HCT116 (cell line): Measurements from ENCODE around the gene CDH26. TPM values are rescaled to one million over a fixed set of nuclear protein-coding genes. Genes with fewer than 3 reads are reported as not detected.
A peak's percentile ranks its signal among the peaks of the same experiment; 100 is the strongest.

Experiments used
- ATAC-seq: fragments of 200-7000 bp; cut with Tn5 transposase; 2 replicates; pipeline ENCODE4 v1.9.1; 2020; ENCODE audit warnings: mild to moderate bottlenecking, moderate library complexity
- BruUV-seq: library from RNA; stranded (reverse); fragments of 400-500 nt; replicated peaks from 2 replicates; lab custom pipeline; 2021; lab: Mats Ljungman, UMichigan
- CTCF ChIA-PET: fragments of 300-600 bp; sonication (Branson Sonifier 250); formaldehyde crosslinking; loops from one replicate; lab custom pipeline; 2021; ENCODE audit warnings: antibody characterized with exemption; lab: Charles Lee
- POLR2A ChIA-PET: fragments of 300-600, 350-600 bp; sonication (Branson Sonifier 250); formaldehyde crosslinking; loops from one replicate; lab custom pipeline; 2021; ENCODE audit warnings: antibody characterized with exemption; lab: Charles Lee
- RAD21 ChIA-PET, 2 experiments: fragments of 300-600 bp; sonication (Branson Sonifier 250); formaldehyde crosslinking; loops; one replicate each; lab custom pipeline; 2023; ENCODE audit warnings: low total read pairs in 2 of 2; ENCODE audit not compliant: uncharacterized antibody in 2 of 2, unreplicated experiment in 2 of 2, low non-redundant PET in 1 of 2; lab: Charles Lee
- DNase-seq: peaks from one replicate; pipeline ENCODE4 v3.0.0-alpha.2; 2010; ENCODE audit warnings: low read depth, low spot score
- H2AFZ ChIP-seq: fragments of 200-600 bp; shearing (Covaris generic), sonication (generic); 2 replicates; pipeline ENCODE4 v1.6.1; 2017; ENCODE audit warnings: low read depth, mixed run types, mixed read lengths, antibody characterized with exemption, low read length; ENCODE audit not compliant: poor library complexity, severe bottlenecking
- H3K27ac ChIP-seq: 2 replicates; pipeline ENCODE4 v1.5.1; 2012; ENCODE audit warnings: low read depth, low read length
- H3K27me3 ChIP-seq: fragments of 200-600 bp; sonication (generic); 2 replicates; pipeline ENCODE4 v1.6.1; 2016; ENCODE audit warnings: mixed run types, low read length, mixed read lengths; ENCODE audit not compliant: insufficient read depth
- H3K36me3 ChIP-seq, 2 experiments: fragments of 200-500 bp in 1 of 2; fragments of 200-600 bp in 1 of 2; sonication (Bioruptor generic) in 1 of 2; sonication (generic) in 1 of 2; 2 replicates each; pipeline versions ENCODE4 v1.5.1 to v1.6.1; 2014 to 2016; ENCODE audit warnings: low read length in 2 of 2, inconsistent platforms in 1 of 2, mixed read lengths in 1 of 2, mixed run types in 1 of 2; ENCODE audit not compliant: insufficient read depth in 2 of 2, control insufficient read depth in 1 of 2
- H3K4me1 ChIP-seq, 2 experiments: fragments of 200-600 bp in 1 of 2; sonication (generic) in 1 of 2; 2 replicates each; pipeline versions ENCODE4 v1.5.1 to v1.6.1; 2012 to 2017; ENCODE audit warnings: low read length in 2 of 2, inconsistent platforms in 1 of 2, mild to moderate bottlenecking in 1 of 2, mixed read lengths in 1 of 2, mixed run types in 1 of 2, moderate library complexity in 1 of 2; ENCODE audit not compliant: insufficient read depth in 2 of 2, control insufficient read depth in 1 of 2
- H3K4me2 ChIP-seq: fragments of 200-600 bp; sonication (generic); 2 replicates; pipeline ENCODE4 v1.6.1; 2017; ENCODE audit warnings: mixed run types, low read length, mixed read lengths
- H3K4me3 ChIP-seq, 2 experiments: fragments of 200-600 bp in 1 of 2; sonication (generic) in 1 of 2; replicated peaks in 1 of 2; 2 replicates each; pipeline ENCODE4 v1.5.1; 2011 to 2016; ENCODE audit warnings: low read length in 2 of 2, control low read depth in 1 of 2, low read depth in 1 of 2, mild to moderate bottlenecking in 1 of 2, mixed read lengths in 1 of 2, mixed run types in 1 of 2
- H3K79me2 ChIP-seq: fragments of 200-600 bp; sonication (generic); 2 replicates; pipeline ENCODE4 v1.6.1; 2017; ENCODE audit warnings: mild to moderate bottlenecking, mixed run types, low read length, moderate library complexity, mixed read lengths; ENCODE audit not compliant: insufficient read depth
- H3K9ac ChIP-seq: fragments of 200-600 bp; sonication (generic); 2 replicates; pipeline ENCODE4 v1.6.1; 2016; ENCODE audit warnings: low read length, mixed read lengths
- H3K9me2 ChIP-seq: fragments of 200-600 bp; sonication (generic), shearing (Covaris generic); 2 replicates; pipeline ENCODE4 v1.6.1; 2017; ENCODE audit warnings: mixed run types, mild to moderate bottlenecking, moderate library complexity; ENCODE audit not compliant: insufficient read depth
- H3K9me3 ChIP-seq, 2 experiments: fragments of 200-500 bp in 1 of 2; fragments of 200-600 bp in 1 of 2; sonication (Bioruptor generic) in 1 of 2; sonication (generic) in 1 of 2; 2 replicates each; pipeline ENCODE4 v1.6.1; 2014 to 2017; ENCODE audit warnings: low read length in 2 of 2, mixed read lengths in 2 of 2, inconsistent platforms in 1 of 2, low read depth in 1 of 2, mild to moderate bottlenecking in 1 of 2, mixed run types in 1 of 2, moderate library complexity in 1 of 2; ENCODE audit not compliant: control insufficient read depth in 1 of 2, insufficient read depth in 1 of 2
- H4K20me1 ChIP-seq: fragments of 200-600 bp; sonication (generic), shearing (Covaris generic); 2 replicates; pipeline ENCODE4 v1.6.1; 2017; ENCODE audit warnings: mixed run types, mild to moderate bottlenecking, moderate library complexity; ENCODE audit not compliant: insufficient read depth
- ATF3 ChIP-seq: IDR thresholded peaks from 2 replicates; pipeline ENCODE4 v1.6.1; 2012
- EGR1 ChIP-seq: IDR thresholded peaks from 2 replicates; pipeline ENCODE4 v1.6.1; 2012; ENCODE audit warnings: low read depth
- EZH2phosphoT487 ChIP-seq: fragments of 200-600 bp; IDR thresholded peaks from 2 replicates; pipeline ENCODE4 v1.6.1; 2018; ENCODE audit warnings: antibody characterized with exemption, borderline replicate concordance
- POLR2A ChIP-seq: IDR thresholded peaks from 2 replicates; pipeline ENCODE4 v1.7.0; 2011; ENCODE audit warnings: borderline replicate concordance; ENCODE audit not compliant: insufficient read depth, insufficient read length; ENCODE audit errors: extremely low read depth
- RAD21 ChIP-seq: IDR thresholded peaks from 2 replicates; pipeline ENCODE4 v1.6.1; 2012; ENCODE audit warnings: low read depth, mild to moderate bottlenecking
- SRF ChIP-seq: IDR thresholded peaks from 2 replicates; pipeline ENCODE4 v1.6.1; 2012; ENCODE audit warnings: low read depth
- ZBTB33 ChIP-seq: IDR thresholded peaks from 2 replicates; pipeline ENCODE4 v1.6.1; 2011; ENCODE audit warnings: mild to moderate bottlenecking, low read length, moderate library complexity; ENCODE audit not compliant: insufficient replicate concordance; ENCODE audit errors: extremely low read depth
- intact Hi-C: fragments of 100-400 bp; cut with micrococcal nuclease; formaldehyde crosslinking; loops from 2 replicates; pipeline ENCODE4 v1.10.0; 2022
- total RNA-seq: library from RNA; stranded (reverse); gene quantifications from one replicate; pipeline ENCODE4 v1.2.1, GENCODE V29; 2021; ENCODE audit not compliant: unreplicated experiment
- TF ChIP-seq, protein P1 (sequence below), 3 experiments: fragments of 200-600 bp in 1 of 3; sonication (generic) in 1 of 3; IDR thresholded peaks in 2 of 3; conservative IDR thresholded peaks in 1 of 3; 2 replicates each; pipeline ENCODE4 v1.5.1; 2012 to 2017; ENCODE audit warnings: low read depth in 2 of 3, low read length in 2 of 3, antibody characterized with exemption in 1 of 3, borderline replicate concordance in 1 of 3, control low read depth in 1 of 3, mild to moderate bottlenecking in 1 of 3, mixed read lengths in 1 of 3, mixed run types in 1 of 3, moderate library complexity in 1 of 3; ENCODE audit not compliant: insufficient read depth in 1 of 3

CDH26 gene
- total RNA-seq, 1 experiment from 2014 or later, result 0.34 TPM

DNA sequence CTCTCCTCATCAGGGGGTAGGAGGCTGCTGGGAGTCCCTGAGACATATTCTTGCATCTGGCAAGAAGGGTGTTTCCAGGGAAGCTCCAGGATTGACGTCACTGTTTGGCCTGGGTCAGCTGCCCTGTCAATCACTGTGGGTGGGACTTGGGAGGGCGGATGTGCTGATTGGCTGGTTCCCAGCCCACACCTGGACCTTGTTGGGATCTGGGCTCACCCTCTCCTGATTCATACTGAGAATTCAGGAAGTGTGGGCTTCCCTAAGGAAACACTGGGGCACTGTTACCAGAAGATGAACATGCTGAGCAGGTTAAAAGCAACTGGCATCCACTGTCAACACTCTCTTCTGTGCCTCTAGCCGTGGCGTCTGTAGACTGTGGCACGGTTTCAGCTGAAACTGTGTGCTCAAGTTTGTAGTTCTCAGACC, 36.5 kb downstream of the CDH26 start:
- H3K79me2 ChIP-seq, result no peaks in the 10 kb centered on the region
- no peaks in the 10 kb centered on the region for H3K36me3 ChIP-seq
- ChIA-PET CTCF (interaction anchor here (2.9 kb wide), 1 partner anchor 55 kb away, joined by 22 read pairs; no protein-coding TSS in a partner anchor), RAD21 (no interaction called here), POLR2A (no interaction called here)
- no peaks in the 10 kb centered on the region for H3K9me2 ChIP-seq
- H3K9ac ChIP-seq, result no peak overlapping the region
- no peaks in the 10 kb centered on the region for H4K20me1 ChIP-seq
- TF ChIP-seq POLR2A (no peak), SRF (no peak), EZH2phosphoT487 (no peak), ZBTB33 (no peak), ATF3 (no peak), RAD21 (no peak), EGR1 (no peak)
- TF ChIP-seq, protein P1, sequence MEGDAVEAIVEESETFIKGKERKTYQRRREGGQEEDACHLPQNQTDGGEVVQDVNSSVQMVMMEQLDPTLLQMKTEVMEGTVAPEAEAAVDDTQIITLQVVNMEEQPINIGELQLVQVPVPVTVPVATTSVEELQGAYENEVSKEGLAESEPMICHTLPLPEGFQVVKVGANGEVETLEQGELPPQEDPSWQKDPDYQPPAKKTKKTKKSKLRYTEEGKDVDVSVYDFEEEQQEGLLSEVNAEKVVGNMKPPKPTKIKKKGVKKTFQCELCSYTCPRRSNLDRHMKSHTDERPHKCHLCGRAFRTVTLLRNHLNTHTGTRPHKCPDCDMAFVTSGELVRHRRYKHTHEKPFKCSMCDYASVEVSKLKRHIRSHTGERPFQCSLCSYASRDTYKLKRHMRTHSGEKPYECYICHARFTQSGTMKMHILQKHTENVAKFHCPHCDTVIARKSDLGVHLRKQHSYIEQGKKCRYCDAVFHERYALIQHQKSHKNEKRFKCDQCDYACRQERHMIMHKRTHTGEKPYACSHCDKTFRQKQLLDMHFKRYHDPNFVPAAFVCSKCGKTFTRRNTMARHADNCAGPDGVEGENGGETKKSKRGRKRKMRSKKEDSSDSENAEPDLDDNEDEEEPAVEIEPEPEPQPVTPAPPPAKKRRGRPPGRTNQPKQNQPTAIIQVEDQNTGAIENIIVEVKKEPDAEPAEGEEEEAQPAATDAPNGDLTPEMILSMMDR (IDR thresholded peaks at IDR 0.05 in 2 of 3, conservative IDR thresholded peaks at IDR 0.05 in 1 of 3; ENCODE audit: borderline replicate concordance in 1 of 3, insufficient read depth in 1 of 3, low read depth in 2 of 3, low read length in 2 of 3), result no peak
- H3K4me3 ChIP-seq, result no peak overlapping the region
- peak; percentile 55 for DNase-seq
- peaks cover 7 to 12% of the 10 kb centered on the region in 2 experiments for H3K4me1 ChIP-seq
- no peak overlapping the region for H2AFZ ChIP-seq
- BruUV-seq, result no TSS peak
- peak; percentile 86 for ATAC-seq
- intact Hi-C loops, result no loop called here
- H3K4me2 ChIP-seq, result peak overlapping the region; percentile 33
- no peaks in the 10 kb centered on the region for H3K9me3 ChIP-seq
- peaks cover 6% of the 10 kb centered on the region; the same call in 1 of the 2 replicates for H3K27me3 ChIP-seq
- H3K27ac ChIP-seq, result no peak overlapping the region
